ENCODE results near the gene ADAMTS2.

The ADAMTS2 gene

DNA sequence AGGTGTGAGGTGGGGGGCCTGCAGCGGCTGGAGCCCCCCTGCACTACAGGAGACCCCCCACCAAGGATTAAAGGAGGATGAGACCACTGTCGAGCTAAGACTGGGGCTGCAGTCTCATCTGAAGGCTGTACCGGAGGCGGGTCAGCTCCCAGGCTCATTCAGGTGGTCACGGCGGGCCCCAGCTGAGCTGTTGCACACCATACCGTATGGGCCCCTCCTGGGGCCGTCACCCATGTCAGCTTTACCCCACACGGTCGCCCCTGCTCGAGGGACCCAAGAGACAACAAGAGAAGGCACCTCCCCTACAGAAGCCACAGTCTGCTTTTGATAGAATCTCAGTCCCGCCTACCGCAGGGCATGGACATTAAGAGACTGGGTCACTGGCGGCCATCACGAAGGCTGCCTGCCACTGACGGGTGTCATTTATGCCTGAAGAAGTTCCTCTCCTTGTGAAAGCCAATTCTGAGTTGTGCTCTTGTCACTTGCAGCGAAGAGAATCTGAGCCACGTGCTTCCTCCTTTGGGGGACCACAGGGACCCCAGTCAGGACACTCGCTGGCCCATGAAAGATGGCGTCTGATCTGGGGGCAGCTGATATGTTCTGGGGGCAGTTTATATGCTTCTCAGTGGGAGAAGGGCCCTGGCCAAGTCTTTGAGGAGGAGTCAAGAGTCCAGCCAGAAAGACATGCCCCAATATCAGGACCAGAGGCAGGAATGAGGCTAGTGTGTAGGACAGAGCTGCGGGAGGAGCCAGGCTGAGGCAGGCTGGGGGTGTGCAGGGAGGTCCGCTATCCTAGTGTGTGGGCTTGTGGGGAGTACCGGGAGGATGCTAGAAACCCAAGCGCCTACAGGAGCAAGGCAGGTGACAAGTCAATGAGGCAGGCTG lies 182.7 kb downstream of the ADAMTS2 start:
- H3K4me3 ChIP-seq (ENCODE audit: low read depth, low read length): no peak overlapping the region
- TF ChIP-seq, protein P1, sequence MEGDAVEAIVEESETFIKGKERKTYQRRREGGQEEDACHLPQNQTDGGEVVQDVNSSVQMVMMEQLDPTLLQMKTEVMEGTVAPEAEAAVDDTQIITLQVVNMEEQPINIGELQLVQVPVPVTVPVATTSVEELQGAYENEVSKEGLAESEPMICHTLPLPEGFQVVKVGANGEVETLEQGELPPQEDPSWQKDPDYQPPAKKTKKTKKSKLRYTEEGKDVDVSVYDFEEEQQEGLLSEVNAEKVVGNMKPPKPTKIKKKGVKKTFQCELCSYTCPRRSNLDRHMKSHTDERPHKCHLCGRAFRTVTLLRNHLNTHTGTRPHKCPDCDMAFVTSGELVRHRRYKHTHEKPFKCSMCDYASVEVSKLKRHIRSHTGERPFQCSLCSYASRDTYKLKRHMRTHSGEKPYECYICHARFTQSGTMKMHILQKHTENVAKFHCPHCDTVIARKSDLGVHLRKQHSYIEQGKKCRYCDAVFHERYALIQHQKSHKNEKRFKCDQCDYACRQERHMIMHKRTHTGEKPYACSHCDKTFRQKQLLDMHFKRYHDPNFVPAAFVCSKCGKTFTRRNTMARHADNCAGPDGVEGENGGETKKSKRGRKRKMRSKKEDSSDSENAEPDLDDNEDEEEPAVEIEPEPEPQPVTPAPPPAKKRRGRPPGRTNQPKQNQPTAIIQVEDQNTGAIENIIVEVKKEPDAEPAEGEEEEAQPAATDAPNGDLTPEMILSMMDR (IDR thresholded peaks at IDR 0.05; ENCODE audit: insufficient read depth, low read depth, low read length, missing control alignments): no peak
- no peak for DNase-seq (ENCODE audit: low read depth)

DNA sequence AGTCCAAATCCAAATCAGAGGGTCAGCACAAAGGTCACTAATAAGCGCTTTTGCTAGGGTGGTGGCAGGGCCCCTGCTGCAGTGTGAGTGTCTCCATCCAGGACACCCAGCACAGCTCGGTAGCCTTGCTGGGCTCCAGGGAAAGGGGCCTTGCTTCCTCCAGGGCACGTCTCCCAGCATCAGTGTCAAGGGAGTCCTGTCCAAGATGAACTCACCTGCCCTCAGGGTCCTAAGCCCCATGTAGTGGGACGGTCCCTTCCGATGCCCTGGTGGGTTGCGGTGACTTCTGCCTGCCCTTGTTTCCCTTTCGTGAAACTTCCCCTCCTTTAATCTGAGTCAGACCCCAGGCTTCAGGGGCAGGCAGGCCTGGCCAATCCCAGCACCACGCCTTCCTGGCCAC lies 183.4 kb downstream of the ADAMTS2 start:
- H3K4me3 ChIP-seq (ENCODE audit: low read depth, low read length): no peak overlapping the region
- TF ChIP-seq, protein P1 (IDR thresholded peaks at IDR 0.05; ENCODE audit: insufficient read depth, low read depth, low read length, missing control alignments): no peak
- no peak for DNase-seq (ENCODE audit: low read depth)

DNA sequence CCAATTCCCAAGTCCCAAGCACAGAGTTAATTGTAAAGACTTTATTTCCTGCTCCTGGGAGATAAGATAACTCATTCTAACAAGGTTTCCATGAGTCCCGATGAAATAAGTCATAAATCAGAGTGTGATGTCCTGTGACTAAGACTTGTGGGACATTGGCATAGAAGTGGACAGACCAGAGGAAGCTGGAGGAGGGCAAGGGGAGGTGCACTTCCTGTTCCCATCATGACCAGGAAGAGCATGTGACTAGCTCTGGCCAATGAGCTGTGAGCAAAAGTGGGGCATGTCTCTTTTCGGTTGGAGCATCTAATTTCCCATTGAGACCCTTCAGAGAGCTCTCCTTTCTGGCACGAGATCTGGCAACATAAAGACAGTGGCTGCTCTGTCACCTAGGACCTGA lies 184.7 kb downstream of the ADAMTS2 start:
- TF ChIP-seq, protein P1 (IDR thresholded peaks at IDR 0.05; ENCODE audit: insufficient read depth, low read depth, low read length, missing control alignments): no peak
- H3K4me3 ChIP-seq (ENCODE audit: low read depth, low read length): no peak overlapping the region
- no peak for DNase-seq (ENCODE audit: low read depth)

DNA sequence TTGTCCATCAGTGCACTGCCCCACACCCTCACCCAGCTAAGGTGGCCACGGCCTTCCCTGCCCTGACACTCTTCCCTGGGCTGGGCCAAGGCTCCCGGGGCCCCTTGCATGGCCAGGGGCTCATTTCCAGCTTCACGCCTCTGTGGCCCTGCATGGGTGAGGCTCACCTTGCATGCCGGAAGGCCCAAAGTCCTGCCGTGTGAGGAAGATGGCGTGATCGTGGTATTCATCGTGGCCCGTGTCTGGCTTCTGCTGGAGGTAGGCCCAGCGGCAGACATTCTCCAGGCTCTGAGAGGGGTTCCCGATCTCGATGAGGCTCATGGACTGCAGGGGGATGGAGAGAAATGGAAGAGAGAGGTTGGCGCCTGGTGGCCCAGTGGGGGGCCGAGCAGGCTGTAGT lies 186.7 kb downstream of the ADAMTS2 start:
- no peak overlapping the region for H3K4me3 ChIP-seq (ENCODE audit: low read depth, low read length)
- TF ChIP-seq, protein P1 (IDR thresholded peaks at IDR 0.05; ENCODE audit: insufficient read depth, low read depth, low read length, missing control alignments): no peak
- DNase-seq (ENCODE audit: low read depth): no peak

DNA sequence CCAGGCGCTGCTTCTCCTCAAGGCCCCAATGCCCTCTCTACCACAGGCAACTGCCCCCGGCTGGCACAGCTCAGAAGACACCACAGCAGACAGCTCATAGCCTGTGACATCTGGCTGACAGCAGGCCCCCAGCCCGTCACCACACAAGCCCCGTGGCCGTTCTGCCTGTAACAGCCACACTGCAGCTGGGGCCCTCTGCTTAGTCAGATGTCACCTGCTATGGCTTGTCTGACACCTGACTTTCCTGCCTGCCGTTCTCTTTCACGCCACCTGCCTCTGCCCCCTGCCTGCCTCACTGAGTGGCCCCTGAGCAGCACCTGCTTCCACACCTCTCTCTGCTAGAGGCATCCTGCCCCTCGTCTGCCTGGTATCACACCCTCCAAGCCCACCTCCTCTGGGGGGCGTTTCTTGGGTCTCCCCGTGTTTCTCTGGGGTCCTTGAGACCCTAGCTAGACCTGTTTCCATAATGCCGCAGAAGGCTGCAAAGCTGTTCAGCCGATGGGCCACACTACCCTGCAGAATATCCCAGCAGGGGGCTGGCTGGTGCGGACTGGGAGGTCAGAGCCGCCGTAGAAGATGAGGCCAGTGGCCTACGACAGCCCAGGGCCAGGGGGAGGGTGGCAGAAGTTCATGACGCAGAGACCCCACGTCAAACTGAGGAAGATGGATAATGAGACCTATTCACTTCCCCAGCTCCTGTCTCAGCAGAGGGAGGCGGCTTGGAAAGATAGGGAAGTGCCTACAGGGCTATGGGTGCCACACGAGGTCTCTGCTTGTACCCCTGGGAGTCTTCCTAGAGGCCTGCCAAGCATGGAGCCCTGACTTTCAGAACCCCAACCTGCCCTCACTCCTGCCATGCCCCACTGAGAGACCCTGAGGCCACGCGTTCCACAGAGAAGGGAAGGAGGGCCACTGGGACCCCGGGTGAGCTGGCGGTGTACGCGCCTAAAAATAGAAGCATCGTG lies 190.0 kb downstream of the ADAMTS2 start:
- H3K4me3 ChIP-seq (ENCODE audit: low read depth, low read length): no peak overlapping the region
- no peak for DNase-seq (ENCODE audit: low read depth)
- TF ChIP-seq, protein P1 (IDR thresholded peaks at IDR 0.05; ENCODE audit: insufficient read depth, low read depth, low read length, missing control alignments): no peak

DNA sequence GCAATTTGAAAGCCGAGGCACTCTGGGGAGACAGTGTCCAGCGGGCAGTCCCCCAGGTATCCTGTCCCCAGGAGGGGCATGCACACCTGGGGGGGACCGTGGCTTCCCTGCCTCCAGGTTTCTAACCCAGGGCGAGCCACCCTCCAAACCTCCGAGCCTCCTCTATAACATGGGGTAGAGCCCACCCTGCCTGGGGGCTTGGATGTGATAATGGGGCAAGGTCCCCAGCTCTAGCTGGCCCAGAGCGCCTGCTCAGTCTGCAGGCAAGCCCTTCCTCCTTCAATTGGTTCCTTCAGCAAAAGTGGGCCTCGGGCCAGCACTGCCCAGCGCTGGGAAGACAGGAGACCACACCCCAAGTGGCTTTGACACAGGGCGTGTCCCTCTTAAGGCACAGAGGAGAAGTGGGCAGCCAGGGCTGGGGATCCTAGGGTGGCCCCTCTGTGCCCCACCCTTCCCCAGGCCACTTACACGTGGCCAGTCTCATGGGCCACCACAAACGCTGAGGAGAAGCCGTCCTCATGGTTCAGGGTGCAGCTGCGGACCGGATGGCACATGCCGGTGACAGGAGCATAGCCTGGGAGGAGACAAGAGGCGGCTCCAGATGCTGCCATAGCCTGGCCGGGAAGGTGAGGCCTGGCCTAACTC lies 190.8 kb downstream of the ADAMTS2 start:
- no peak for DNase-seq (ENCODE audit: low read depth)
- TF ChIP-seq, protein P1 (IDR thresholded peaks at IDR 0.05; ENCODE audit: insufficient read depth, low read depth, low read length, missing control alignments): no peak
- no peak overlapping the region for H3K4me3 ChIP-seq (ENCODE audit: low read depth, low read length)
